ENCODE measurements around the gene HOXA13.

Gene HOXA13

GRCh38 chr7:27199849-27200760 is at the start of gene HOXA13:
TSS of gene HOXA13 (minus strand) at chr7:27200091. CDS start at chr7:27200077, 14 bp downstream.
- no peak for TF ChIP-seq CTCF (conservative IDR thresholded peaks at IDR 0.05; ENCODE audit: low read length)
- peak within 1 kb of the TSS; percentile 65 for H3K4me3 ChIP-seq (ENCODE audit: low read length)

GRCh38 chr7:27248911-27249723 is 49.2 kb upstream of the HOXA13 start:
- DNase-seq (ENCODE audit: low read depth): peak; percentile 83
- no peak overlapping the region for H3K4me3 ChIP-seq (ENCODE audit: low read length)
- TF ChIP-seq CTCF (conservative IDR thresholded peaks at IDR 0.05; ENCODE audit: low read length): no peak

More at GRCh38 chr7:27199849-27200760, at the start of gene HOXA13:
- DNase-seq (ENCODE audit: low read depth): peak; percentile 44

GRCh38 chr7:27248427-27248806 is 48.5 kb upstream of the HOXA13 start:
- no peak overlapping the region for H3K4me3 ChIP-seq (ENCODE audit: low read length)
- no peak for DNase-seq (ENCODE audit: low read depth)
- no peak for TF ChIP-seq CTCF (conservative IDR thresholded peaks at IDR 0.05; ENCODE audit: low read length)

- TF ChIP-seq CTCF (conservative IDR thresholded peaks at IDR 0.05; ENCODE audit: low read length): no peak
- DNase-seq (ENCODE audit: low read depth): no peak
- H3K4me3 ChIP-seq (ENCODE audit: low read length): no peak overlapping the region
Observed at GRCh38 chr7:27247452-27248426, 47.8 kb upstream of the HOXA13 start.

GRCh38 chr7:27247000-27247399 is 47.1 kb upstream of the HOXA13 start:
- H3K4me3 ChIP-seq (ENCODE audit: low read length): no peak overlapping the region
- no peak for DNase-seq (ENCODE audit: low read depth)
- no peak for TF ChIP-seq CTCF (conservative IDR thresholded peaks at IDR 0.05; ENCODE audit: low read length)

- no peak for DNase-seq (ENCODE audit: low read depth)
- TF ChIP-seq CTCF (conservative IDR thresholded peaks at IDR 0.05; ENCODE audit: low read length): no peak
Observed at GRCh38 chr7:27245798-27246691, 46.2 kb upstream of the HOXA13 start.

More at GRCh38 chr7:27245798-27246691, 46.2 kb upstream of the HOXA13 start:
- H3K4me3 ChIP-seq (ENCODE audit: low read length): no peak overlapping the region
